H1 (cell line): ENCODE measurements around the gene EFCAB6. TPM values are rescaled to one million over a fixed set of nuclear protein-coding genes. Genes with fewer than 3 reads are reported as not detected.

Experiments
- CTCF ChIA-PET: fragments of 300-600 bp; sonication (Branson Sonifier 250); formaldehyde crosslinking; loops from one replicate; lab custom pipeline; 2021; ENCODE audit not compliant: partially characterized antibody; lab: Charles Lee
- POLR2A ChIA-PET: fragments of 300-600 bp; sonication (Branson Sonifier 250); formaldehyde crosslinking; loops from one replicate; lab custom pipeline; 2021; ENCODE audit warnings: inconsistent platforms; ENCODE audit not compliant: partially characterized antibody; lab: Charles Lee
- DNase-seq, 2 experiments: peaks; one replicate each; pipeline versions ENCODE4 v3.0.0 to v3.0.0-alpha.2; 2010 to 2022; ENCODE audit warnings: low spot score in 2 of 2, low read depth in 1 of 2, mixed read lengths in 1 of 2
- FAIRE-seq: peaks from 2 replicates; lab custom pipeline; 2011; peaks lifted over from hg19 to GRCh38; lab: Jason Lieb, UNC
- H2AFZ ChIP-seq: 2 replicates; pipeline ENCODE4 v1.8.1; 2012; ENCODE audit warnings: low read length, inconsistent platforms
- H2AK5ac ChIP-seq: 2 replicates; pipeline ENCODE4 v1.6.1; 2013; ENCODE audit warnings: low read depth, low read length
- H2BK120ac ChIP-seq: replicated peaks from 2 replicates; pipeline ENCODE3; 2013; ENCODE audit warnings: low read depth, low read length, inconsistent platforms
- H2BK12ac ChIP-seq: 2 replicates; pipeline ENCODE4 v1.6.1; 2013; ENCODE audit warnings: low read depth, low read length
- H2BK15ac ChIP-seq: 2 replicates; pipeline ENCODE4 v1.6.1; 2013; ENCODE audit warnings: low read length
- H2BK20ac ChIP-seq: 2 replicates; pipeline ENCODE4 v1.6.1; 2013; ENCODE audit warnings: low read length
- H2BK5ac ChIP-seq: 2 replicates; pipeline ENCODE4 v1.6.1; 2013; ENCODE audit warnings: low read depth, low read length
- H3K14ac ChIP-seq: 2 replicates; pipeline ENCODE4 v1.6.1; 2013; ENCODE audit warnings: inconsistent platforms; ENCODE audit not compliant: insufficient read length
- H3K18ac ChIP-seq: 2 replicates; pipeline ENCODE4 v1.6.1; 2013; ENCODE audit warnings: low read length; ENCODE audit errors: extremely low read depth
- H3K23ac ChIP-seq: 2 replicates; pipeline ENCODE4 v1.6.1; 2013; ENCODE audit warnings: inconsistent platforms; ENCODE audit not compliant: insufficient read length
- H3K23me2 ChIP-seq: 2 replicates; pipeline ENCODE4 v1.6.1; 2013; ENCODE audit warnings: low read depth, low read length
- H3K27ac ChIP-seq: 2 replicates; pipeline ENCODE4 v1.6.1; 2011; ENCODE audit warnings: low read depth, low read length, inconsistent platforms
- H3K27me3 ChIP-seq, 4 experiments: replicated peaks in 1 of 4; 1 replicate in 1 of 4; 2 replicates in 3 of 4; pipeline versions ENCODE4 v1.6.1 to v1.8.1; 2011 to 2013; ENCODE audit warnings: low read length in 3 of 4, mild to moderate bottlenecking in 3 of 4, inconsistent platforms in 2 of 4, mixed read lengths in 2 of 4, moderate library complexity in 1 of 4; ENCODE audit not compliant: control insufficient read depth in 3 of 4, insufficient read depth in 3 of 4; ENCODE audit errors: extremely low read depth in 1 of 4
- H3K36me3 ChIP-seq, 4 experiments: 2 replicates each; pipeline versions ENCODE4 v1.6.1 to v1.8.1; 2011 to 2013; ENCODE audit warnings: mild to moderate bottlenecking in 4 of 4, low read length in 3 of 4, moderate library complexity in 2 of 4, control low read depth in 1 of 4, inconsistent platforms in 1 of 4; ENCODE audit not compliant: insufficient read depth in 4 of 4, control insufficient read depth in 2 of 4
- H3K4ac ChIP-seq: replicated peaks from 2 replicates; pipeline ENCODE3; 2013; ENCODE audit warnings: low read length, low read depth, mixed read lengths, inconsistent platforms; ENCODE audit not compliant: insufficient read length
- H3K4me1 ChIP-seq, 4 experiments: replicated peaks in 1 of 4; 1 replicate in 1 of 4; 2 replicates in 3 of 4; pipeline versions ENCODE4 v1.6.1 to v1.8.1; 2011 to 2013; ENCODE audit warnings: low read length in 3 of 4, inconsistent platforms in 2 of 4, mixed read lengths in 1 of 4; ENCODE audit not compliant: insufficient read depth in 4 of 4, control insufficient read depth in 3 of 4
- H3K4me2 ChIP-seq, 2 experiments: 2 replicates each; pipeline versions ENCODE4 v1.6.1 to v1.8.1; 2011 to 2013; ENCODE audit warnings: low read depth in 2 of 2, low read length in 2 of 2, control low read depth in 1 of 2, inconsistent platforms in 1 of 2, mild to moderate bottlenecking in 1 of 2; ENCODE audit not compliant: insufficient read depth in 1 of 2
- H3K4me3 ChIP-seq, 4 experiments: fragments of 200-600, 300-600 bp in 1 of 4; sonication (generic), shearing (Covaris generic), sonication (Bioruptor Twin) in 1 of 4; 2 replicates each; pipeline versions ENCODE4 v1.5.1 to v1.8.1; 2011 to 2016; ENCODE audit warnings: low read length in 4 of 4, low read depth in 3 of 4, control low read depth in 2 of 4, inconsistent platforms in 2 of 4, mild to moderate bottlenecking in 2 of 4, mixed read lengths in 1 of 4, moderate library complexity in 1 of 4; ENCODE audit not compliant: insufficient read depth in 2 of 4; ENCODE audit errors: extremely low read depth in 1 of 4
- H3K56ac ChIP-seq: replicated peaks from 2 replicates; pipeline ENCODE3; 2013; ENCODE audit warnings: low read depth, mild to moderate bottlenecking, mixed read lengths, low read length, inconsistent platforms; ENCODE audit not compliant: insufficient read length
- H3K79me1 ChIP-seq: 2 replicates; pipeline ENCODE4 v1.6.1; 2013; ENCODE audit warnings: low read depth, low read length, control low read depth
- H3K79me2 ChIP-seq, 2 experiments: 2 replicates each; pipeline versions ENCODE4 v1.6.1 to v1.8.1; 2012 to 2013; ENCODE audit warnings: low read length in 2 of 2, mild to moderate bottlenecking in 2 of 2, inconsistent platforms in 1 of 2; ENCODE audit not compliant: insufficient read depth in 2 of 2, control insufficient read depth in 1 of 2
- H3K9ac ChIP-seq, 4 experiments: replicated peaks in 1 of 4; 1 replicate in 1 of 4; 2 replicates in 3 of 4; pipeline versions ENCODE4 v1.6.1 to v1.8.1; 2011 to 2013; ENCODE audit warnings: low read depth in 3 of 4, low read length in 3 of 4, control low read depth in 2 of 4, mild to moderate bottlenecking in 2 of 4, moderate library complexity in 2 of 4, inconsistent platforms in 1 of 4; ENCODE audit errors: extremely low read depth in 1 of 4
- H3K9me3 ChIP-seq, 2 experiments: 2 replicates each; pipeline versions ENCODE4 v1.6.1 to v1.8.1; 2012 to 2013; ENCODE audit warnings: mild to moderate bottlenecking in 2 of 2, moderate library complexity in 2 of 2, control low read depth in 1 of 2, inconsistent platforms in 1 of 2, low read depth in 1 of 2, low read length in 1 of 2, mixed read lengths in 1 of 2; ENCODE audit not compliant: insufficient read depth in 2 of 2
- H4K20me1 ChIP-seq, 2 experiments: replicated peaks in 1 of 2; 2 replicates each; pipeline versions ENCODE3 to v1.8.1; 2011 to 2013; ENCODE audit warnings: inconsistent platforms in 2 of 2, low read length in 2 of 2, mild to moderate bottlenecking in 1 of 2; ENCODE audit not compliant: insufficient read depth in 2 of 2, control insufficient read depth in 1 of 2
- H4K5ac ChIP-seq: 2 replicates; pipeline ENCODE4 v1.6.1; 2013; ENCODE audit warnings: low read length, low read depth, mixed read lengths, inconsistent platforms; ENCODE audit not compliant: insufficient read length
- H4K8ac ChIP-seq: 2 replicates; pipeline ENCODE4 v1.8.0; 2013; ENCODE audit warnings: mild to moderate bottlenecking, moderate library complexity, low read length, inconsistent platforms; ENCODE audit not compliant: insufficient read depth; ENCODE audit errors: extremely low read depth
- H4K91ac ChIP-seq: replicated peaks from 2 replicates; pipeline ENCODE3; 2013; ENCODE audit warnings: low read length, mixed read lengths, inconsistent platforms; ENCODE audit not compliant: insufficient read length
- CBX8 ChIP-seq: fragments of 300-800, 300-1000 bp; sonication (generic); IDR thresholded peaks from 2 replicates; pipeline ENCODE4 v1.7.1; 2016; ENCODE audit warnings: low read depth, low read length, borderline replicate concordance
- E2F6 ChIP-seq: IDR thresholded peaks from 2 replicates; pipeline ENCODE4 v1.6.1; 2012; ENCODE audit warnings: inconsistent platforms
- EZH2 ChIP-seq: fragments of 200-600 bp; sonication (generic); IDR thresholded peaks from 2 replicates; pipeline ENCODE4 v1.7.1; 2012; ENCODE audit warnings: low read depth, mild to moderate bottlenecking, moderate library complexity, low read length, inconsistent platforms; ENCODE audit not compliant: severe bottlenecking
- HDAC2 ChIP-seq, 2 experiments: fragments of 300-600 bp in 1 of 2; sonication (generic) in 1 of 2; IDR thresholded peaks; 2 replicates each; pipeline ENCODE4 v1.6.1; 2011 to 2012; ENCODE audit warnings: low read depth in 2 of 2, low read length in 2 of 2, mild to moderate bottlenecking in 2 of 2, moderate library complexity in 2 of 2, borderline replicate concordance in 1 of 2, inconsistent platforms in 1 of 2
- JUN ChIP-seq: IDR thresholded peaks from 2 replicates; pipeline ENCODE4 v1.6.1; 2011; ENCODE audit warnings: low read depth, mild to moderate bottlenecking, improper control_type of control experiment, low read length
- KDM1A ChIP-seq: fragments of 200-600, 300-600 bp; sonication (generic); IDR thresholded peaks from 2 replicates; pipeline ENCODE4 v1.7.1; 2016; ENCODE audit warnings: mild to moderate bottlenecking, low read length, borderline replicate concordance
- KDM4A ChIP-seq: IDR thresholded peaks from one replicate; pipeline ENCODE4 v1.7.1; 2012; ENCODE audit warnings: low read depth, mild to moderate bottlenecking, moderate library complexity, low read length, inconsistent platforms; ENCODE audit not compliant: severe bottlenecking
- PHF8 ChIP-seq: fragments of 200-600 bp; sonication (generic); conservative IDR thresholded peaks from 2 replicates; pipeline ENCODE4 v1.7.1; 2012; ENCODE audit warnings: low read depth, mild to moderate bottlenecking, inconsistent platforms, low read length, moderate library complexity
- SIN3A ChIP-seq, 2 experiments: IDR thresholded peaks in 1 of 2; conservative IDR thresholded peaks in 1 of 2; 2 replicates each; pipeline ENCODE4 v1.6.1; 2011 to 2012; ENCODE audit warnings: low read length in 2 of 2, improper control_type of control experiment in 1 of 2, low read depth in 1 of 2, mild to moderate bottlenecking in 1 of 2
- SIRT6 ChIP-seq: IDR thresholded peaks from one replicate; pipeline ENCODE4 v1.7.1; 2012; ENCODE audit warnings: low read length, inconsistent platforms
- SUZ12 ChIP-seq: fragments of 200-600 bp; sonication (generic); IDR thresholded peaks from 2 replicates; pipeline ENCODE4 v1.6.1; 2012; ENCODE audit warnings: mild to moderate bottlenecking, inconsistent platforms, low read length, moderate library complexity, mixed read lengths
- WGBS, 2 experiments: shearing (Covaris generic) in 1 of 2; methylation state at CpG; one replicate each; pipeline versions ENCODE4 v1.1.6 to v1.1.7; 2013 to 2015; ENCODE audit warnings: low lambda C conversion rate in 2 of 2, mixed read lengths in 2 of 2, inconsistent platforms in 1 of 2, low coverage in 1 of 2, missing lambda C conversion rate in 1 of 2; ENCODE audit not compliant: insufficient replicate concordance in 2 of 2, insufficient coverage in 1 of 2, insufficient read length in 1 of 2; ENCODE audit errors: extremely low coverage in 1 of 2, missing lambda C conversion rate in 1 of 2; 5-methylcytosine and 5-hydroxymethylcytosine counted together
- polyA plus RNA-seq, 7 experiments: library from polyadenylated mRNA; depleted of rRNA in 3 of 7; stranded (reverse) in 5 of 7; unstranded in 2 of 7; fragments of >200 nt in 5 of 7; fragments of 200-250 nt in 2 of 7; gene quantifications; 1 replicate in 5 of 7; 2 replicates in 1 of 7; 4 replicates in 1 of 7; pipeline versions ENCODE4 v1.2.1 to v1.2.3, GENCODE V29; 2011 to 2013; ENCODE audit warnings: missing spikeins in 2 of 7, mixed read lengths in 2 of 7
- total RNA-seq: library from RNA; stranded (reverse); fragmentation: NEBNext Ultra II Directional; extraction: Animal tissue kit (Norgen Biotek cat#: 25700); gene quantifications from 2 replicates; pipeline ENCODE4 v1.2.1, GENCODE V29; 2021

Gene EFCAB6
- total and polyA plus RNA-seq, 2 of the 8 experiments (the other 6 are each of a cell fraction or from before 2014, with no cell fraction given): 0.32 to 1.7 TPM

DNA sequence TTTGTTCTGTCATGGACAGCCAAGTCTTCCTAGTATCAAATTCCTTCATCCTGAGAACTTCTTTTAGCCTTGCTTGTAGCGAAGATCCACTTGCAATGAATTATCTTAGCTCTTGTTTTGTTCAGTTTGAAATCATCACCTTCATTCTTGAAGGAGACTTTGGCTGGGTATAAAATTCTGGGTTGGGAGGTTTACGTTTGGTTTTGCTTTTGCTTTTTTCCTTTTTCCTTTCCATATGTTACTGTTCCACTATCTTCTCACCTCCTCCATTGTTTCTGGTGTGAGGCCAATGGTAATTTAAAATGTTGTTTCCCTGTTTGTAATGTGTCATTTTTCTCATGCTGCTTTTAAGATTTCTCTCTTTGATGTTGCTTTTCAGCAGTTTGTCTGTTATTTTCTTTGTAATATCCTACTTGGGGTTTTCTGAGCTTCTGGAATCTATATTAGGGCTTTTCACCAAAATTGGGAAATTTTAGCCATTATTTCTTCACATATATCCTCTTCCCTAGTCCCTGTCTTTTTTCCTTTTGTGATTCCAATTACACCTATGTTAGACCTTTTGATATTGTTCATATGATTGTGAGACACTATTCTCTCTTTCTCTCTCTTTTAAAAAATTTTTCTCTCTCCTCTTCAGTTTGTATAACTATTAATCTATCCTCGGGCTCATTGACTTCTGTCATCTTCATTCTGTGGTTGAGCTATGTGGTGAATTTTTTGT lies 172.7 kb downstream of the EFCAB6 start:
- H3K27me3 ChIP-seq: no peaks in the 10 kb centered on the region; a peak in 2 of 7 replicates
- no peak overlapping the region for H3K23ac ChIP-seq
- H2BK15ac ChIP-seq: no peak overlapping the region
- H3K36me3 ChIP-seq: no peaks in the 10 kb centered on the region
- ChIA-PET POLR2A (no interaction called here), CTCF (no interaction called here)
- H2BK120ac ChIP-seq: no peak overlapping the region
- no peak overlapping the region for H3K4me2 ChIP-seq
- WGBS, 2 experiments: 74% methylated on average over 3 of the region's 3 CpGs; no CpG with 5 or more reads in 1 of the 2 experiments
- no peak overlapping the region for H3K56ac ChIP-seq
- no peak overlapping the region for H2BK20ac ChIP-seq
- H3K18ac ChIP-seq: no peak overlapping the region
- H3K14ac ChIP-seq: no peak overlapping the region
- no peak overlapping the region for H4K5ac ChIP-seq
- H3K4me1 ChIP-seq: peaks cover 0 to 2% (median 0%) of the 10 kb centered on the region in 4 experiments; a peak in 1 of 7 replicates
- H3K27ac ChIP-seq: no peak overlapping the region
- H2AK5ac ChIP-seq: no peak overlapping the region
- no peak overlapping the region for H2AFZ ChIP-seq
- no peaks in the 10 kb centered on the region for H4K20me1 ChIP-seq
- H3K79me2 ChIP-seq: no peaks in the 10 kb centered on the region
- no peak overlapping the region for H4K91ac ChIP-seq
- H2BK12ac ChIP-seq: no peak overlapping the region
- no peaks in the 10 kb centered on the region for H3K79me1 ChIP-seq
- no peak overlapping the region for H3K9ac ChIP-seq
- peaks cover 0 to 5% of the 10 kb centered on the region in 2 experiments; a peak in 1 of 4 replicates for H3K9me3 ChIP-seq
- no peak overlapping the region for H3K4ac ChIP-seq
- no peaks in the 10 kb centered on the region for H3K23me2 ChIP-seq
- no peak overlapping the region for H3K4me3 ChIP-seq
- TF ChIP-seq CBX8 (no peak), EZH2 (no peak), SIRT6 (no peak), HDAC2 (IDR thresholded peaks at IDR 0.05; ENCODE audit: borderline replicate concordance in 1 of 2, low read depth in 2 of 2, low read length in 2 of 2) (no peak), JUN (no peak), PHF8 (no peak), E2F6 (no peak), KDM4A (no peak), SIN3A (conservative IDR thresholded peaks at IDR 0.05 in 1 of 2, IDR thresholded peaks at IDR 0.05 in 1 of 2; ENCODE audit: low read depth in 1 of 2, low read length in 2 of 2) (no peak), KDM1A (no peak), SUZ12 (no peak)
- no peak for FAIRE-seq
- H4K8ac ChIP-seq: no peak overlapping the region
- no peak for DNase-seq
- no peak overlapping the region for H2BK5ac ChIP-seq
